GM06990 (cell line): ENCODE data around the gene EGLN2.
A peak's percentile ranks its signal among the peaks of the same experiment; 100 is the strongest.
"Not testable (repeated sequence)": the region's sequence is repeated elsewhere in the genome, so short reads cannot be mapped to it uniquely, and the experiment has no call there.

ENCODE experiments used
- DNase-seq: peaks from one replicate; pipeline ENCODE4 v3.0.0-alpha.2; 2011; ENCODE audit not compliant: insufficient read length; ENCODE audit errors: extremely low read depth
- H3K27me3 ChIP-seq: replicated peaks from 2 replicates; pipeline ENCODE4 v1.6.0; 2011; ENCODE audit warnings: low read length; ENCODE audit not compliant: control insufficient read depth, insufficient read depth
- H3K36me3 ChIP-seq: 2 replicates; pipeline ENCODE4 v1.5.1; 2011; ENCODE audit warnings: low read length; ENCODE audit not compliant: control insufficient read depth, insufficient read depth
- H3K4me3 ChIP-seq: replicated peaks from 2 replicates; pipeline ENCODE4 v1.5.1; 2011; ENCODE audit warnings: low read depth, mild to moderate bottlenecking, control low read depth, low read length
- CTCF ChIP-seq: IDR thresholded peaks from 2 replicates; pipeline ENCODE4 v1.5.1; 2011; ENCODE audit warnings: low read length, control low read depth, mild to moderate bottlenecking, inconsistent platforms; ENCODE audit not compliant: insufficient read depth, poor library complexity, severe bottlenecking

EGLN2 gene

GRCh38 chr19:40836754-40837429 is 37.9 kb downstream of the EGLN2 start:
- Histone ChIP-seq H3K27me3 (no peaks in the 10 kb centered on the region), H3K4me3 (no peak overlapping the region), H3K36me3 (no peaks in the 10 kb centered on the region)
- TF ChIP-seq CTCF, result no peak
- DNase-seq, result no peak

- H3K4me3 ChIP-seq, H3K27me3 ChIP-seq, DNase-seq, H3K36me3 ChIP-seq: not testable (repeated sequence)
Measured at GRCh38 chr19:40838477-40838876, 39.5 kb downstream of the EGLN2 start.

- DNase-seq, H3K36me3 ChIP-seq, H3K27me3 ChIP-seq, H3K4me3 ChIP-seq: not testable (repeated sequence)
Measured at GRCh38 chr19:40842012-40842411, 43.0 kb downstream of the EGLN2 start.

- not testable (repeated sequence) for DNase-seq, H3K27me3 ChIP-seq, H3K36me3 ChIP-seq
- peak overlapping the region; percentile 14 for H3K4me3 ChIP-seq
Measured at GRCh38 chr19:40842997-40843652, 44.1 kb downstream of the EGLN2 start.

GRCh38 chr19:40843653-40844052 is 44.7 kb downstream of the EGLN2 start:
- H3K27me3 ChIP-seq, H3K36me3 ChIP-seq: not testable (repeated sequence)
- DNase-seq, result peak; percentile 16
- H3K4me3 ChIP-seq, result peak overlapping the region; percentile 14

- not testable (repeated sequence) for H3K27me3 ChIP-seq, DNase-seq, H3K4me3 ChIP-seq, H3K36me3 ChIP-seq
Measured at GRCh38 chr19:40846722-40847121, 47.7 kb downstream of the EGLN2 start.

- H3K36me3 ChIP-seq, H3K27me3 ChIP-seq, DNase-seq, H3K4me3 ChIP-seq: not testable (repeated sequence)
Measured at GRCh38 chr19:40850277-40850676, 51.3 kb downstream of the EGLN2 start, which contains the start of gene CYP2A6. TSS of gene CYP2A6 (minus strand) at chr19:40850447. CDS start at chr19:40850426, 21 bp downstream.

GRCh38 chr19:40852467-40853152 is 53.6 kb downstream of the EGLN2 start:
- H3K4me3 ChIP-seq, DNase-seq, H3K27me3 ChIP-seq, H3K36me3 ChIP-seq: not testable (repeated sequence)
